ENCODE measurements around the gene BTRC. TPM values are rescaled to one million over a fixed set of nuclear protein-coding genes. Genes with fewer than 3 reads are reported as not detected.

BTRC gene
- total and polyA plus RNA-seq, 8 donors = 3.5 to 14.5 (median 4.7) TPM

GRCh38 chr10:101495324-101495925 is 141.5 kb downstream of the BTRC start:
- WGBS, 5 donors = 59 to 68% (median 64%) methylated on average over 4 of the region's 4 CpGs
- Histone ChIP-seq H3K4me1 (no peaks in the 10 kb centered on the region), H3K9me3 (no peaks in the 10 kb centered on the region), H3K4me3 (no peak overlapping the region), H3K36me3 (no peaks in the 10 kb centered on the region), H3K27ac (no peak overlapping the region), H3K27me3 (no peaks in the 10 kb centered on the region)
- peak in 1 of 2 donors; percentile 36 for DNase-seq
- intact Hi-C loops (cut with DNase I; ENCODE audit: low total_unique reads) = no loop called here
- TF ChIP-seq POLR2A (IDR thresholded peaks at IDR 0.05) = no peak
- TF ChIP-seq CTCF (IDR thresholded peaks at IDR 0.05) = no peak
- no peak for TF ChIP-seq POLR2AphosphoS5 (IDR thresholded peaks at IDR 0.05)
- no peak for TF ChIP-seq EP300 (IDR thresholded peaks at IDR 0.05)

- Histone ChIP-seq H3K9me3 (no peaks in the 10 kb centered on the region), H3K4me3 (no peak overlapping the region), H3K27me3 (no peaks in the 10 kb centered on the region), H3K36me3 (no peaks in the 10 kb centered on the region), H3K4me1 (peaks cover 0 to 9% (median 0%) of the 10 kb centered on the region in 4 donors), H3K27ac (no peak overlapping the region)
- TF ChIP-seq POLR2AphosphoS5 (IDR thresholded peaks at IDR 0.05) = no peak
- no peak for TF ChIP-seq CTCF (IDR thresholded peaks at IDR 0.05)
- TF ChIP-seq POLR2A (IDR thresholded peaks at IDR 0.05) = no peak
- no peak for TF ChIP-seq EP300 (IDR thresholded peaks at IDR 0.05)
- intact Hi-C loops (cut with DNase I; ENCODE audit: low total_unique reads) = no loop called here
- no peak for DNase-seq
- 81 to 92% (median 89%) methylated on average over 1 to 2 of the region's 2 CpGs for whole genome bisulfite sequencing, 5 donors
These were observed 150.5 kb downstream of the BTRC start for GRCh38 chr10:101504438-101504837.

GRCh38 chr10:101506829-101507661 is 153.1 kb downstream of the BTRC start:
- H3K4me3 ChIP-seq = no peak overlapping the region
- TF ChIP-seq EP300 (IDR thresholded peaks at IDR 0.05) (no peak), POLR2A (IDR thresholded peaks at IDR 0.05) (no peak), POLR2AphosphoS5 (IDR thresholded peaks at IDR 0.05) (no peak), CTCF (IDR thresholded peaks at IDR 0.05) (no peak)
- DNase-seq = peak in 1 of 2 donors; percentile 7
- H3K4me1 ChIP-seq = peaks cover 0 to 9% (median 0%) of the 10 kb centered on the region in 4 donors
- no peak overlapping the region for H3K27ac ChIP-seq
- H3K36me3 ChIP-seq = no peaks in the 10 kb centered on the region
- H3K9me3 ChIP-seq = no peaks in the 10 kb centered on the region
- H3K27me3 ChIP-seq = no peaks in the 10 kb centered on the region
- intact Hi-C loops (cut with DNase I; ENCODE audit: low total_unique reads) = no loop called here
- WGBS, 5 donors = 73 to 85% (median 76%) methylated on average over 11 of the region's 11 CpGs

- TF ChIP-seq EP300 (IDR thresholded peaks at IDR 0.05) = no peak
- DNase-seq = no peak
These were observed 153.9 kb downstream of the BTRC start for GRCh38 chr10:101507828-101508227.

GRCh38 chr10:101511938-101512337 is 158.0 kb downstream of the BTRC start:
- no peaks in the 10 kb centered on the region for H3K9me3 ChIP-seq
- peaks cover 0 to 7% (median 0%) of the 10 kb centered on the region in 4 donors for H3K4me1 ChIP-seq
- no peaks in the 10 kb centered on the region for H3K36me3 ChIP-seq
- no peak overlapping the region for H3K27ac ChIP-seq
- no peaks in the 10 kb centered on the region for H3K27me3 ChIP-seq
- no peak overlapping the region for H3K4me3 ChIP-seq
- no peak for TF ChIP-seq CTCF (IDR thresholded peaks at IDR 0.05)
- no peak for TF ChIP-seq POLR2AphosphoS5 (IDR thresholded peaks at IDR 0.05)
- TF ChIP-seq EP300 (IDR thresholded peaks at IDR 0.05) = no peak
- intact Hi-C loops (cut with DNase I; ENCODE audit: low total_unique reads) = no loop called here
- DNase-seq = no peak

More at GRCh38 chr10:101507828-101508227, 153.9 kb downstream of the BTRC start:
- H3K27ac ChIP-seq = no peak overlapping the region
- intact Hi-C loops (cut with DNase I; ENCODE audit: low total_unique reads) = no loop called here
- H3K4me3 ChIP-seq = no peak overlapping the region
- no peaks in the 10 kb centered on the region for H3K9me3 ChIP-seq
- no peaks in the 10 kb centered on the region for H3K27me3 ChIP-seq
- H3K36me3 ChIP-seq = no peaks in the 10 kb centered on the region
- peaks cover 0 to 9% (median 0%) of the 10 kb centered on the region in 4 donors for H3K4me1 ChIP-seq

Measured in stomach (tissue), 9 donors.